Measurements from ENCODE around the gene DSCAM. TPM values are rescaled to one million over a fixed set of nuclear protein-coding genes. Genes with fewer than 3 reads are reported as not detected.

DSCAM gene
- total and polyA plus RNA-seq, 10 of the 15 experiments (the other 5 are each of a cell fraction or from before 2014, with no cell fraction given): not detected

DNA sequence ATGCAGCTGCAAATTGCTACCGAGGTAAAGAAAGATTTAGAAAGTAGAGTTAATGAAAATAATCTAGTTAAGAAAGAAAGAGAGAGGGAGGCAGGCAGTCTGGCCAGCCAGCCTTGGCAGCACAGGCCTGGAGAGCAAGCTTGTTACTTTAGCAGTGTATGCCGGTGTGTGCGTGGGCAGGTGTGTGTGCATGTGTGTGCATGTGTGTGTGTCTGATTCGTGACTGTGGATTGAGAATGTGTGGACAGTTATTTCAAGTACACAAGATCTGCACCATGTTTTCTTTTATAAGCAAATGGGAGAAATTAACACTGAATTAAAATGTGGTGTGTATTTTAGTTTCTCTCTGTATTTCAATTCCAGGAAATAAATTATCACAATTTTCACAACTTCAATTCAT is 211.6 kb downstream of the DSCAM start (continued):
- TF ChIP-seq, protein P1, sequence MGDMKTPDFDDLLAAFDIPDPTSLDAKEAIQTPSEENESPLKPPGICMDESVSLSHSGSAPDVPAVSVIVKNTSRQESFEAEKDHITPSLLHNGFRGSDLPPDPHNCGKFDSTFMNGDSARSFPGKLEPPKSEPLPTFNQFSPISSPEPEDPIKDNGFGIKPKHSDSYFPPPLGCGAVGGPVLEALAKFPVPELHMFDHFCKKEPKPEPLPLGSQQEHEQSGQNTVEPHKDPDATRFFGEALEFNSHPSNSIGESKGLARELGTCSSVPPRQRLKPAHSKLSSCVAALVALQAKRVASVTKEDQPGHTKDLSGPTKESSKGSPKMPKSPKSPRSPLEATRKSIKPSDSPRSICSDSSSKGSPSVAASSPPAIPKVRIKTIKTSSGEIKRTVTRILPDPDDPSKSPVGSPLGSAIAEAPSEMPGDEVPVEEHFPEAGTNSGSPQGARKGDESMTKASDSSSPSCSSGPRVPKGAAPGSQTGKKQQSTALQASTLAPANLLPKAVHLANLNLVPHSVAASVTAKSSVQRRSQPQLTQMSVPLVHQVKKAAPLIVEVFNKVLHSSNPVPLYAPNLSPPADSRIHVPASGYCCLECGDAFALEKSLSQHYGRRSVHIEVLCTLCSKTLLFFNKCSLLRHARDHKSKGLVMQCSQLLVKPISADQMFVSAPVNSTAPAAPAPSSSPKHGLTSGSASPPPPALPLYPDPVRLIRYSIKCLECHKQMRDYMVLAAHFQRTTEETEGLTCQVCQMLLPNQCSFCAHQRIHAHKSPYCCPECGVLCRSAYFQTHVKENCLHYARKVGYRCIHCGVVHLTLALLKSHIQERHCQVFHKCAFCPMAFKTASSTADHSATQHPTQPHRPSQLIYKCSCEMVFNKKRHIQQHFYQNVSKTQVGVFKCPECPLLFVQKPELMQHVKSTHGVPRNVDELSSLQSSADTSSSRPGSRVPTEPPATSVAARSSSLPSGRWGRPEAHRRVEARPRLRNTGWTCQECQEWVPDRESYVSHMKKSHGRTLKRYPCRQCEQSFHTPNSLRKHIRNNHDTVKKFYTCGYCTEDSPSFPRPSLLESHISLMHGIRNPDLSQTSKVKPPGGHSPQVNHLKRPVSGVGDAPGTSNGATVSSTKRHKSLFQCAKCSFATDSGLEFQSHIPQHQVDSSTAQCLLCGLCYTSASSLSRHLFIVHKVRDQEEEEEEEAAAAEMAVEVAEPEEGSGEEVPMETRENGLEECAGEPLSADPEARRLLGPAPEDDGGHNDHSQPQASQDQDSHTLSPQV (IDR thresholded peaks at IDR 0.05): no peak
- no peak for TF ChIP-seq YBX1 (IDR thresholded peaks at IDR 0.05)
- TF ChIP-seq, protein P2, sequence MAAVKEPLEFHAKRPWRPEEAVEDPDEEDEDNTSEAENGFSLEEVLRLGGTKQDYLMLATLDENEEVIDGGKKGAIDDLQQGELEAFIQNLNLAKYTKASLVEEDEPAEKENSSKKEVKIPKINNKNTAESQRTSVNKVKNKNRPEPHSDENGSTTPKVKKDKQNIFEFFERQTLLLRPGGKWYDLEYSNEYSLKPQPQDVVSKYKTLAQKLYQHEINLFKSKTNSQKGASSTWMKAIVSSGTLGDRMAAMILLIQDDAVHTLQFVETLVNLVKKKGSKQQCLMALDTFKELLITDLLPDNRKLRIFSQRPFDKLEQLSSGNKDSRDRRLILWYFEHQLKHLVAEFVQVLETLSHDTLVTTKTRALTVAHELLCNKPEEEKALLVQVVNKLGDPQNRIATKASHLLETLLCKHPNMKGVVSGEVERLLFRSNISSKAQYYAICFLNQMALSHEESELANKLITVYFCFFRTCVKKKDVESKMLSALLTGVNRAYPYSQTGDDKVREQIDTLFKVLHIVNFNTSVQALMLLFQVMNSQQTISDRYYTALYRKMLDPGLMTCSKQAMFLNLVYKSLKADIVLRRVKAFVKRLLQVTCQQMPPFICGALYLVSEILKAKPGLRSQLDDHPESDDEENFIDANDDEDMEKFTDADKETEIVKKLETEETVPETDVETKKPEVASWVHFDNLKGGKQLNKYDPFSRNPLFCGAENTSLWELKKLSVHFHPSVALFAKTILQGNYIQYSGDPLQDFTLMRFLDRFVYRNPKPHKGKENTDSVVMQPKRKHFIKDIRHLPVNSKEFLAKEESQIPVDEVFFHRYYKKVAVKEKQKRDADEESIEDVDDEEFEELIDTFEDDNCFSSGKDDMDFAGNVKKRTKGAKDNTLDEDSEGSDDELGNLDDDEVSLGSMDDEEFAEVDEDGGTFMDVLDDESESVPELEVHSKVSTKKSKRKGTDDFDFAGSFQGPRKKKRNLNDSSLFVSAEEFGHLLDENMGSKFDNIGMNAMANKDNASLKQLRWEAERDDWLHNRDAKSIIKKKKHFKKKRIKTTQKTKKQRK (IDR thresholded peaks at IDR 0.05; ENCODE audit: low read depth, low read length): no peak
- no peak for TF ChIP-seq SRF (IDR thresholded peaks at IDR 0.05; ENCODE audit: low read depth in 2 of 2, low read length in 2 of 2)

DNA sequence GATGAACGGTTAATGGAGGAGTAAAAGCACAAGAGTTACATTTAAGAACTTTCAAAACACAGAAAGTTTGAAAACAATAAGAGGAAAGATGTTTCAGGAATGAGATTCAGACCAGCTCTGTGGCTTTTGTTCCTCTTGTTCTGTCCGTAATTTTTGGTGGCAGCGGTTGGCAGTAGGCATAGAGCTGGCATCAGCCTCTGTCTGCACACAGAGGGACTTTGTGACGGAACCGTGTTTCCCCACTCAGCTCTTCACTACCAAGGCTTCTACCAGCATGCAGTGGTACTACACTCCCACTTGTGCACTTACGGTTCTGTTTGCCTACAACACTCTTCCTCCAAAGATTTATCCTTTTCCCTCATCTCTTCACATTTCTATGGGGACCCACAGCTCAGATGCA is 212.8 kb downstream of the DSCAM start:
- Histone ChIP-seq H3K27me3 (replicated peaks in 1 of 2; ENCODE audit: control insufficient read depth in 2 of 2, insufficient read depth in 2 of 2, low read length in 1 of 2) (no peaks in the 10 kb centered on the region), H3K4me1 (ENCODE audit: control insufficient read depth, insufficient read depth, low read length) (no peaks in the 10 kb centered on the region), H3K4me3 (no peak overlapping the region), H3K9me3 (replicated peaks; ENCODE audit: control insufficient read depth, insufficient read depth, low read length) (no peaks in the 10 kb centered on the region; the same call in 2 of the 3 replicates), H3K27ac (ENCODE audit: control insufficient read depth, insufficient read depth) (no peak overlapping the region), H3K36me3 (ENCODE audit: control insufficient read depth in 2 of 2, insufficient read depth in 2 of 2, low read length in 1 of 2) (no peaks in the 10 kb centered on the region), H2AFZ (ENCODE audit: control insufficient read depth, low read depth, low read length) (no peak overlapping the region), H3K79me2 (ENCODE audit: control insufficient read depth, insufficient read depth, low read length) (no peaks in the 10 kb centered on the region), H3K4me2 (ENCODE audit: control insufficient read depth, insufficient read depth) (no peak overlapping the region), H3K9ac (ENCODE audit: control insufficient read depth, insufficient read depth, low read length) (no peak overlapping the region), H4K20me1 (ENCODE audit: control insufficient read depth, insufficient read depth) (no peaks in the 10 kb centered on the region)
- no peak for ATAC-seq
- no peak for DNase-seq (ENCODE audit: low read depth, low spot score)
- whole genome bisulfite sequencing (ENCODE audit: insufficient coverage, insufficient replicate concordance, low lambda C conversion rate, missing lambda C conversion rate): 41% methylated on average over 6 of the region's 6 CpGs
- intact Hi-C loops (cut with micrococcal nuclease; ENCODE audit: unreplicated experiment): no loop called here
- no TSS peak for BruUV-seq (replicated peaks)
- CTCF ChIA-PET: no interaction called here
- RAD21 ChIA-PET (ENCODE audit: unreplicated experiment): no interaction called here
- in situ Hi-C loops (cut with MboI): no loop called here
- FAIRE-seq: no peak
- SMC1A ChIA-PET (ENCODE audit: uncharacterized antibody, unreplicated experiment): no interaction called here
- POLR2A ChIA-PET: no interaction called here
- no peak for TF ChIP-seq SREBF2 (IDR thresholded peaks at IDR 0.05; ENCODE audit: low read length)
- no peak for TF ChIP-seq ZNF217 (IDR thresholded peaks at IDR 0.05)
- TF ChIP-seq SMC3 (IDR thresholded peaks at IDR 0.05; ENCODE audit: borderline replicate concordance, low read length): no peak
- TF ChIP-seq STAT3 (IDR thresholded peaks at IDR 0.05; ENCODE audit: low read depth, low read length): no peak
- no peak for TF ChIP-seq POU2F2 (IDR thresholded peaks at IDR 0.05; ENCODE audit: borderline replicate concordance, low read depth, low read length)
- no peak for TF ChIP-seq RELB (IDR thresholded peaks at IDR 0.05; ENCODE audit: low read depth)
- TF ChIP-seq, protein P3, sequence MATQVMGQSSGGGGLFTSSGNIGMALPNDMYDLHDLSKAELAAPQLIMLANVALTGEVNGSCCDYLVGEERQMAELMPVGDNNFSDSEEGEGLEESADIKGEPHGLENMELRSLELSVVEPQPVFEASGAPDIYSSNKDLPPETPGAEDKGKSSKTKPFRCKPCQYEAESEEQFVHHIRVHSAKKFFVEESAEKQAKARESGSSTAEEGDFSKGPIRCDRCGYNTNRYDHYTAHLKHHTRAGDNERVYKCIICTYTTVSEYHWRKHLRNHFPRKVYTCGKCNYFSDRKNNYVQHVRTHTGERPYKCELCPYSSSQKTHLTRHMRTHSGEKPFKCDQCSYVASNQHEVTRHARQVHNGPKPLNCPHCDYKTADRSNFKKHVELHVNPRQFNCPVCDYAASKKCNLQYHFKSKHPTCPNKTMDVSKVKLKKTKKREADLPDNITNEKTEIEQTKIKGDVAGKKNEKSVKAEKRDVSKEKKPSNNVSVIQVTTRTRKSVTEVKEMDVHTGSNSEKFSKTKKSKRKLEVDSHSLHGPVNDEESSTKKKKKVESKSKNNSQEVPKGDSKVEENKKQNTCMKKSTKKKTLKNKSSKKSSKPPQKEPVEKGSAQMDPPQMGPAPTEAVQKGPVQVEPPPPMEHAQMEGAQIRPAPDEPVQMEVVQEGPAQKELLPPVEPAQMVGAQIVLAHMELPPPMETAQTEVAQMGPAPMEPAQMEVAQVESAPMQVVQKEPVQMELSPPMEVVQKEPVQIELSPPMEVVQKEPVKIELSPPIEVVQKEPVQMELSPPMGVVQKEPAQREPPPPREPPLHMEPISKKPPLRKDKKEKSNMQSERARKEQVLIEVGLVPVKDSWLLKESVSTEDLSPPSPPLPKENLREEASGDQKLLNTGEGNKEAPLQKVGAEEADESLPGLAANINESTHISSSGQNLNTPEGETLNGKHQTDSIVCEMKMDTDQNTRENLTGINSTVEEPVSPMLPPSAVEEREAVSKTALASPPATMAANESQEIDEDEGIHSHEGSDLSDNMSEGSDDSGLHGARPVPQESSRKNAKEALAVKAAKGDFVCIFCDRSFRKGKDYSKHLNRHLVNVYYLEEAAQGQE (IDR thresholded peaks at IDR 0.05; ENCODE audit: low read depth, low read length): no peak

All from GM12878 (cell line).